Measurements from ENCODE around the gene KIAA1671.
A peak's percentile ranks its signal among the peaks of the same experiment; 100 is the strongest.
"Not testable (repeated sequence)": the region's sequence is repeated elsewhere in the genome, so short reads cannot be mapped to it uniquely, and the experiment has no call there.

KIAA1671 gene

GRCh38 chr22:24951942-24952836, at the start of gene KIAA1671:
TSS of gene KIAA1671 (plus strand) at chr22:24952716. CDS start at chr22:25028000, 75,284 bp downstream.
- peak; percentile 16 to 40 for DNase-seq

GRCh38 chr22:24905909-24906308, 46.6 kb upstream of the KIAA1671 start:
- DNase-seq: no peak

- not testable (repeated sequence) for DNase-seq
These were observed 45.4 kb upstream of the KIAA1671 start for GRCh38 chr22:24907101-24907500.

GRCh38 chr22:24920029-24920428, 32.5 kb upstream of the KIAA1671 start:
- no peak for DNase-seq

GRCh38 chr22:24925586-24926427, 26.7 kb upstream of the KIAA1671 start:
- no peak for DNase-seq

GRCh38 chr22:24926428-24926725, 26.1 kb upstream of the KIAA1671 start:
- no peak for DNase-seq

GRCh38 chr22:24926849-24927579, 25.5 kb upstream of the KIAA1671 start:
- no peak for DNase-seq

GRCh38 chr22:24928322-24928721, 24.2 kb upstream of the KIAA1671 start:
- no peak for DNase-seq

- no peak for DNase-seq
These were observed 21.8 kb upstream of the KIAA1671 start for GRCh38 chr22:24930678-24931077.

GRCh38 chr22:24935771-24936483, 16.6 kb upstream of the KIAA1671 start:
- no peak for DNase-seq

GRCh38 chr22:24937114-24937513, 15.4 kb upstream of the KIAA1671 start:
- no peak for DNase-seq

- peak in 1 of 2 experiments; percentile 20 for DNase-seq
These were observed 13.7 kb upstream of the KIAA1671 start for GRCh38 chr22:24938741-24939341.

- no peak for DNase-seq
These were observed 10.2 kb upstream of the KIAA1671 start for GRCh38 chr22:24942301-24942700.

- DNase-seq: no peak
These were observed 8.1 kb upstream of the KIAA1671 start for GRCh38 chr22:24944217-24944937.

GRCh38 chr22:24945430-24945829, 7.1 kb upstream of the KIAA1671 start:
- no peak for DNase-seq

GRCh38 chr22:24947383-24947782, 5.1 kb upstream of the KIAA1671 start:
- DNase-seq: no peak

- no peak for DNase-seq
These were observed 4.6 kb upstream of the KIAA1671 start for GRCh38 chr22:24947881-24948280.

- no peak for DNase-seq
These were observed 3.9 kb upstream of the KIAA1671 start for GRCh38 chr22:24948356-24949202.

GRCh38 chr22:24950272-24950902, 2.1 kb upstream of the KIAA1671 start:
- DNase-seq: no peak

- peak in 1 of 2 experiments; percentile 40 for DNase-seq
These were observed 394 bp downstream of the KIAA1671 start for GRCh38 chr22:24952837-24953383.
